Astrocyte (in vitro differentiated cells and primary cell): ENCODE measurements around the gene ICA1.

Experiments
- CTCF ChIP-seq: IDR thresholded peaks from 2 replicates; pipeline ENCODE4 v1.5.1; 2011; ENCODE audit warnings: low read depth, mild to moderate bottlenecking, inconsistent platforms, low read length, moderate library complexity; ENCODE audit not compliant: insufficient read depth
- EZH2 ChIP-seq: IDR thresholded peaks from 2 replicates; pipeline ENCODE4 v1.6.1; 2012; ENCODE audit warnings: mild to moderate bottlenecking, low read length, inconsistent platforms; ENCODE audit not compliant: insufficient read depth

DNA sequence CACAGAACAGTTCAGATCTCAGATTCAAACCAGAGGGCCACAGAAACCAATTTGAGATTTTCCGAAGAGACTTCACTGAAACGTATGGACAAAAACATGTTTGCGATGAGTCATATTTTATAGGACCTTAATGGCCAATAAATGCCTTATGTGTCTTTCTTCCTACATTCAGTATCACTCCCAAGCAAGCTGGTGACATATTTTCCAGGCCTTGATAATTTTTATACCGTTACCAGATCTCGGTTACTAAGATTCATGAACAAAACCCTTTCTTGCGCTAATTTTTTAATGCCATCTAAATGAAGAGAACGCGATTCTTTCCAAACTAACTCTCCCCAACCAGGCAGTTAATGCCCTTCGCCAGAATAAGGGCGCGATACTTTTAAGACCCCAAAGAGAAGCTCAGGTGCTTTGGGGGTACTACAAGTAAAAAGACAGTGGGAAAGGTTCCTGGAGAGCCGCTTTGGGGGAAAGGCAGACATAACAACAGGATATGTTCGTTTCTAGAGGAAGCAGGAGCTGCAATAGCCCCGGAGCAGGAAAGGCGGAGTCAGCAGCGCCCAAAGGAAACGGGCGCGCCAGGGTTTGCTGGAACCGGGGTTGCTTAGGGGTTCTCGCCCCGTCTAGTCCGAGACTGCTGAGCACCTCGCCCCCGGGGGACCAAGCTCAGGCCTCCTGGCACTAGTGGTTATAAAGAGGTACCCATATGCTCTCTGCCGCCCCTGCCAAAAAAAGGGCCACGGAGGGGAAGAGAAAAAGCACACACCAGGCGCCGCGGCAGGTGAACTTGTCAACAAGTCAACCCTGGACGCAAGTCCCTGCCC lies 884 bp downstream of the ICA1 start:
- TF ChIP-seq CTCF (no peak), EZH2 (no peak)
